GM21576 (cell line): ENCODE measurements around the gene TMEM54.

Source experiments
- ATAC-seq: cut with Tn5 transposase; IDR thresholded peaks from one replicate; pipeline ENCODE4 v1.9.1; 2021; ENCODE audit warnings: mild to moderate bottlenecking, moderate library complexity; ENCODE audit not compliant: unreplicated experiment

TMEM54 gene

DNA sequence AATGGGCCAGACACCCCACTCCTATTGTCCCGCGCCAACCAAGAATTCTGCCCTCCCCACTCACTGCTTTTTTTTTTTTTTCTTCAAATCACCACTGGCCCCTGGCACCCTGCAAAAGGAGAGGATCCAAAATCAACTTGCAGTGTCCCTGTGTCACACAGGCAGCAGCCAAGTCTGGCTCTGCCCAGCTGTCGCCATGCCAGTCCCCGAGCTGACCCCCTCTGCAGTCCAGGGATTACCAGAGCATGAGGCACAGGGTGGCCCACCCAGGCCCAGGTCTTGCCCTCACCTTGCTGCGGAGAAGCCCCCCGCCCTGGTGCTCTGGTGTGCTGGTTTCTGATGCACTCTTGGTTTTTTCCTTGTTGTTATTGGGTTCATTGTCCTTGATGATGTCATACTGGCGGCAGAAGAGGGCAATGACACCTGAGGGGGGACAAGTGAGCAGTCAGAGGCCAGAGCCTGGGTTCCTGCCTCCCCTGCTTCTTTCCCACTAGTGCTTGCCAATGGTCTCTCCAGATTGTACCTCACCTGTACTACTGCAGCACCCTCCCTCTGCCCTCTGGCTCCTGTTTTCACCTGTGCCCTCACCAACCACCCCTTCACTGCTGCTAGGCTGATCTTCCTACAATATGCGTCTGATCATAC, 36.7 kb downstream of the TMEM54 start:
- no peak for ATAC-seq

GRCh38 chr1:32863881-32864245, 37.3 kb downstream of the TMEM54 start:
- ATAC-seq = no peak

DNA sequence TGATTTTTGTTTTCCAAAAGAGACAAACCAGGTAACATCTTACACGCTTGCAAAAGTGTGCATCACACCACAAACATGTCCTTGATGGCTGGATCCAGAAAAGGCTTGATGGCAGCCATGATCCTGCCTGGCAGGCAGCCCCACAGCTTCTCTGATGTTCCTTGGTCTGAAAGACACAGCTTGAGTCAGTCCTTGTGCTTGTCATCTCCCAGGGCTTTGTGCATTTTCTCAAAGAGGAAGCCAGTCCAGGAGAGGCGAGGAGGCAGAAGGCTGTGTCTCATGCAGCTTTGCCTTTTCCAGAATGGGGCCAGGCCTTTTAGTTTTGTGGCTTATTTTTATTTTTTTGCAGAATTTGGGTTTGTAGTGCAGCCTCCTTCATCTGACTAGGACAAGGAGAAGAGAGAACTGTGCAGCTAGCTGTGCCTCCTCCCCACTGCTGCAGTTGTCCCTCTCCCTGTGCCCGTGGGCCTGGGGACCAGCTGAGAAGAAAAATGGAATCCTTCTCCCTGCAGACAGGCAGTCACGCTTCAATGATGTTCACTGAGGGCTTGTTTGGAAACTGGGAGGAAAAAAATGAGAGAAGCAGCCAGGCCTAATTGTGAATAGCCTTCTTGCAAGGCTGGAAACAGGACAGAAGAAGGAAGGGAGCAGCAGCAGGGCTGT, 37.8 kb downstream of the TMEM54 start:
- ATAC-seq = no peak

GRCh38 chr1:32861904-32862695, 39.1 kb downstream of the TMEM54 start:
- ATAC-seq = no peak

DNA sequence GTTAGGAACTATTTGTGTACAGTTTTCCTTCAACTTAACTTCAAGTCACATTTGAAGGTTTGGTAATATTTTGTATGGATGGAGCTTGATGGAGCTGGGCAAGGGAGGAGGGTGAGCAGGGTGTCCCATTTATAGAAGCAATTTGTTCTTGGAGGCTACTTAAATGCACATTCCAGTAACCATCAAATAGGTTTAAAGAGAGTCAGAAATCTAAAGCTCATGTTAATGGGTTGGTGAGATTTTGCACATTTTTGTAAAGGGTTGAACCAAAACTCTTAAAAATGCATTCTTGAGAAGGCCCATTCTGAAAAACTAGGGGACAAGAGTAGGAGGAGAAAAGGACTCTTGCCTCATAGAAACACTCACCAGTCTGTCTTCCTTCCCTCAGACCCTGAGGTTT, 40.6 kb downstream of the TMEM54 start:
- no peak for ATAC-seq

- ATAC-seq = no peak
Observed at GRCh38 chr1:32859915-32860314, 41.3 kb downstream of the TMEM54 start.

DNA sequence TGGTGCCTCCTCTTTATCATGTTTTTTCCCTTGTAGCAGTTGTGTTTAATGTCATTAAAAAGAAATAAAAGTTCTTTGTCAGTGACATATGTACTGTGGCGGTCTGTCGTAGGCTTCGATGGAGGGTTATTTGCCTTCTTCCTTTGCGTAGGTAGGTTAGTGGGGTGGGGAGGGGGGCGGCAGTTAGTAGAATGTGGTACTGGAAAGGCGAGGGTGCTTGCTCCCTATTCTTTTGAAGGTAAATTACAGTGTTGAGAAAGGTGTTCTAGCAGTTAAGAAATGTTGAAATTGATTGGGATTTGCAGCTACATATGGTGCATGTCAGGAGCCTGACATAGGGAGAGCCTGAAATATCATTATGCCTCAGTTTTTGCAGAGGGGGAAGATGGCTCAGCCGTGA, 42.4 kb downstream of the TMEM54 start:
- no peak for ATAC-seq

GRCh38 chr1:32858136-32858535, 43.1 kb downstream of the TMEM54 start:
- ATAC-seq = no peak

GRCh38 chr1:32855861-32856617, 45.1 kb downstream of the TMEM54 start:
- ATAC-seq = no peak

DNA sequence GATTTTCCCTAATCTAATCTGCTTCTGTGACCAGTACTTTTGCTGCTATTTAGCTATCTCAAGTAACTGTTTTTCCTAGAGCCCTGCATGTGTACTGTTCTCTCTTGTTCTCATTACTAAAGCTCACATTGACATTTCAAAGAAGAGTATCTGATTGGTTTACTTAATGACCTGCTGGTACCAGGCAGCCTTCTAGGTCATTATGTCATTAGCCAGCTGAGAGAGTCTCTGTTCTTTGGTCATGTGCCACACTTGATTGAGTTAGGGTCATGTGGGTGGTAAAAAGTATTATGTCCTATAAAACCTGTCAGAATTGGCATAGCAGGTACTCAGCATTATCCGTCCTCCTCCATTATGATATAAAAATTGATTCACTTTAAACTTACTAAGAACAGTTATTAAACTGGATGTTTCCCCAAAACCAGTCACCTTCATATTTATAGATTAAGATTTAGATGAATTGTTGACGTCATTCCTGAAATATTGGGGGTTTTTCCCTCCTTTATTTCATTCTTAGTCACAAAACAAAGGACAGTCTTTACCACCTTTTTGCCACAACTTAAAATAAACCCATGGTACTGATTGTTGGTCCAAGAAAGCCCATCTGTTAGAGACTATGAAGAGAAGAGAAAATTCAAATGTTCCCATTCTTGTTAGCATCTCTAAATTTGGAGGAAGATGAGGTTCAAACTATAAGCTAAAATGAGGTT, 52.7 kb downstream of the TMEM54 start:
- no peak for ATAC-seq
